Activated CD4-positive, alpha-beta T cell treated with anti-CD3 and anti-CD28 coated beads for 24 hours (primary cell): ENCODE data around the gene ARHGAP36.

Source experiments
- DNase-seq, 2 donors: peaks; one replicate each; pipeline ENCODE4 v3.0.0-alpha.2; 2020; ENCODE audit warnings: low read depth in 2 of 2

The ARHGAP36 gene

DNA sequence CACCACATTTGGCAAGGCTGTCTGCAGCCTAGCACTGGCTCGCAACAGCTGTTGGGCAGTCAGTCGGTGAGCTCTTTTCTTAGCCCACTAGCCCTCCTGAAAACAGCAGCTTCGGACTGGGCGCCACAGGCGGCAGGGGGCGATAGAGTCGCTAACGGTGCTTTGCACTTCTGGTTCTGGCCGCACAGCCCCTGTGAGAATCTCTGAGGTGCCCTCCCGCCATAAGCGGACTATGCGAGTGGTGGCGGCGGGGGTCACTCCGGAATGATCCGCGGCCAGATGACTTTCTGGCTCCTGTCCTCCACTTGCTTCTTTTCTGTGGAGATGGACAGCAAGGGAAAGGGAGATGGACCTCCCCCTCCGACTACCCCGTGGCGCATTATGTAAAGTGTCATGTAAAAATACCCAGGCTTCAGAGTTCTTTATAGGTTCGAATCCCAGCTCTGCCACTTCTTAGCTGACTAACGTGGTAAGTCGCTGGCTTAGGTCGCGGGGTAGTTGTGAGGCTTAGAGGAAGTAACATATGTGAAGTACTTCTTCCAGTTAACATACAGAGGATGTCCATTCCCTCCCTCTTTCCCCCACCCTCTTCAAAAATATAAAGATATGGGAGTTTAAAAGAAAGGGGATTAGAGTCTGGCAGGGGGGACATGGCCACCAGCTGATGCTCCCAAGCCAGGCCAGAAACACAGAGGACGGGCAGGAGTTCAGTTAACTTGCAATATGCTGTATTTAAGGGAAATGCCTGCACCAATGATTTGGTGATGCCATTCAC lies 11.0 kb downstream of the ARHGAP36 start:
- peak in 1 of 2 donors; percentile 11 for DNase-seq

DNA sequence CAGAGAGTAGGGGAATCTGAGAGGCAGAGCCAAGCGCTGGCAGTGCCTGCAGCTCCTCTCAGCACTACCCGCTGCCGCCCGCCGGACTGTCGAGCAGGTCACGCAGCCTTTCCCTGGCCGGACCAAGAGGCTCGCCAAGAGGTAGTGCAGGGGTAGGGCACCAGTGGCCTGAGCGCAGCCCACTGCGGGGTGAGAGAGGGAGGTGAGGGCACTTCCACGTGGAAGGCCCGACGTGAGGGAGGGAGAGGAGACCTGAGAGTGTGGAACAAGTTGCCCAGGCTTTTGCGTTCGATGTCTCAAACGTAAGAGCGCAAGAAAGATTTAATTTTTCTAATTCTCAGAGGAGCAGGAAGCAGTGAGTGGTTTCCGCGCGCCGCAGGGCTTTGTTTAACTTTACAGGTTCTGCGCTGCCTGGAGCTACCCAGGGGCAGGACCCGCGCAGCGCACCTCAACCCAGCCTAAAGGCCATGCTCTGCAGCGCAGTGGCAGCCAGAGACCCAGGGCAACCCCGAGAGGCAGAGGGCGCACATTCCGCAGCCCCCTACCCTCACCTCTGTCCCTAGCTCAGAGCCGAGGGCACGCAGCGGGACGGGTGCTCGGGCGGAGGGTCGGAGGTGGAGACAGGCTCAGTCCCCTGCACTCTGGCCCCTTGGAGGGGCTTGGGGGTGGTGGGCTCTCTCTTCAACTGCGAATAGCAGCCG lies 14.9 kb downstream of the ARHGAP36 start:
- DNase-seq: no peak

DNA sequence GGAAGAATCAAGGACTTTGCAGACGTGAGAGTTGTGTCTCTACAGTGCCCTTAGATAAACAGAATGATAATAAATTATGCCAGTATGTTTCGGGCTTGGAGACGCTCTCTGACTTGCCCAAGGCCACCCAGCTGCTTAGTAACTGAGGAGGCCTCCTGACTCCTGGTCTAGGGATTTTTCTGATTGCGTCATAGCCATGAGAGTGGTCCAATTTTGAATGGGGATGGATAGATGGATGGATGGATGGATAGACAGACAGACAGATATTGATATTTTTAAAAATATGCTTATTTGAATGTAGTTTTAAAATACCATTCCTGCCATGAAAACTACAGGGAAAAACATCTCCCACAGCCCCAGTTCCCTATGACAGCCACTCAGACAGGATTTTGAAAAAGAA lies 15.5 kb downstream of the ARHGAP36 start:
- DNase-seq: no peak

DNA sequence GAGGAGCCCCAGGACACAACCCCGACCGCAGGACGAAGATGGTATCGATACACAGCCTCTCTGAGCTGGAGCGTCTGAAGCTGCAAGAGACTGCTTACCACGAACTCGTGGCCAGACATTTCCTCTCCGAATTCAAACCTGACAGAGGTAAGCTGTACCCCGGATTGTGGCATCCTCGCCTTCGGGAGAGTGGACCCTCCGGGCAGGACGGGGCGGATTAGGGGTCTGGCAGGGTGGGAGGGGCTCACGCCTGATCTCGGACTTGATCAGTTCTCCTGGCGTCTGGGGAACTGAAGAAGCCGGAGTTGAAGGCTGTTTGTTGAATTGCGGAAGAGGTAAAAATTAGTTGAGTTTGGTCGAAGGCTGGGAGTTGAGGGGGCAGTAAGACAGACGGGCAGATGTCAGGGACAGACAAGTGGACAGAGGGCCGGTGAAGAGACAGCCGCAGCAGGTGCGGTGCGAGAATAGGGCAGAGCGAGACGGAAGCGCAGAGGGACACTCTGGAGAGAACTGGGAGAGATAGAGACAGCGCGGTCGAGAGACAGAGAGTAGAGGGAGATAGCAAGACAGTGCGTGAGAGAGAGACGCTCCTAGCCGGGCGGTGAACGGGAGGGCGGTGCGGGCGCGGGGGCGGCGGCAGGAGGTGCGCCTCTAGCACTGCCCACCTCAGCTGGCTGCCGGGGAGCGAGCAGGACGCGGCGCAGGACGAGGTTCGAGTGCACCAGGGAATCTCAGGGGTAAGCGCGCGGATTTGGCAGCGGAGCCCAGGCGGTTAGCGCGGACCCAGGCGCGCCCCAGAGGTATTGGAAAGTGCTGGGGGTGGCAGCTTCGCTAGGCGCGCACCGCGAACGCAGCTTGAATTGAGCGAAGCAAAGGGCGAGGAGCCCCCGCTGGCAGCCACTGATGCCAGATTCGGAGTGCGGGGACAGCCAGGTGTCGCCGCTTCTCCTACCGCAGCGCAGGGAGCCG lies 23.9 kb downstream of the ARHGAP36 start:
- no peak for DNase-seq

DNA sequence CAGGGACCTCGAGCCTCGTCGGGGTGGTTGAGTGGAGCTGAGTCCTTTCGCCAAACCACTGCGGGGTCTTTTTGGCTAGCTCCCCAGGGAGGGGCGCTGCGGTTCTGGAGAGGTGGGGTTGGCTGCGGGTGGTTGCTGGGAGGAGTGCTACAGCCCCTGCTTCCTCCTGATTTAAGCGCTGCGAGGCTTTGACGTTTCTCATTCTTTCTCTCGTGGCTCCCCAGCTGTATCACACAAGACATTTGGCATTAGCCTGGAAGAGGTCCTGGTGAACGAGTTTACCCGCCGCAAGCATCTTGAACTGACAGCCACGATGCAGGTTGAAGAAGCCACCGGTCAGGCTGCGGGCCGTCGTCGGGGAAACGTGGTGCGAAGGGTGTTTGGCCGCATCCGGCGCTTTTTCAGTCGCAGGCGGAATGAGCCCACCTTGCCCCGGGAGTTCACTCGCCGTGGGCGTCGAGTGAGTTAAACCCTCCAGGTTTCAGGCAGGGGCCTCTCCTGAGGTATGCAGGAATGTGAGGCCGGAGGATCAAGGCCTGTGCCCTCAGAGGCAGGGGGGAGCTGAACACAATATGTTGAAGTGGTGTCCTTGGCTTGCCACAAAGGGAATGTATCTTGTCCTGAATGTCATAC lies 25.5 kb downstream of the ARHGAP36 start:
- DNase-seq: no peak

DNA sequence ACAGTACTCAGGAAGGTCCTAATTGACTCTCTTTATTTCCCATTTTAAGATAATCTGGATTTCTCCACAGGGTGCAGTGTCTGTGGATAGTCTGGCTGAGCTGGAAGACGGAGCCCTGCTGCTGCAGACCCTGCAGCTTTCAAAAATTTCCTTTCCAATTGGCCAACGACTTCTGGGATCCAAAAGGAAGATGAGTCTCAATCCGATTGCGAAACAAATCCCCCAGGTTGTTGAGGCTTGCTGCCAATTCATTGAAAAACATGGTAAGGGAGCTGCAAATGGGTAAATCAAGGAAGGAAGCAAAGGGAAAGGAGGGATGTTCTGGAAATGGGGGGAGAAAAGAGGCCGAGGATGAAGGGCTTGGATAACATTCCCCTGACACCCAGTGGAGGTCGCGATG lies 26.0 kb downstream of the ARHGAP36 start:
- no peak for DNase-seq

DNA sequence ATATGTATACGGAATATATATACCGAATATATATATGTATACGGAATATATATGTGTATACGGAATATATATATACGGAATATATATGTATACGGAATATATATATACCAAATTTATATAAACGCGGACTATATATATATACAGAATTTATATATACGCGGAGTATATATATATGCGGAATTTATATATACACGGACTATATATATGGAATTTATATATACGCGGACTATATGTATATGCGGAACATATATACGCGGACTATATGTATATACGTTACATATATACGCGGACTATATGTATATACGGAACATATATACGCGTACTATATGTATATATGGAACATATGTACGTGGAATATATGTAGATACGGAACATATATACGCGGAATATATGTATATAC lies 78.6 kb downstream of the ARHGAP36 start:
- no peak for DNase-seq

DNA sequence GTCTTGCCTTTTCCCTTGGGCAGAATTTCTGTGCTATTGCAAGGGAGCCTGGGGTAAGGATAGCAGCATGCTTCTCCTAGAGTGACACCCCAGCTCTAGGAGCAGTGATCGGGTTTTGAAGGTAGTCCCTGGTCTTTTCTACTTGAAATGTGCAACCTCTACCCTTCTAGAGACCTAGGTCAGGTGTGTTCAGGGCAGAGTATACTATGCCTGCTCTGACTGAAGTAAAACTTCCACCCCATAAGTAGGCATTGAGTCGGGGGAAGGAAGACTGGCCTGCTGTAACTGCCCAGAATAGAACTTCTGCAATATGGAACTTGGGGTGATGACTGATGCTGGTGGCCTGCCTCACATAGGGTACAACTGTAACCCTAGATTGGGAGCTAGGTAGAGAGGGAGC lies 80.9 kb downstream of the ARHGAP36 start:
- no peak for DNase-seq
